GM21528 (cell line): ENCODE results near the gene SPATA3.

Experiments
- ATAC-seq: cut with Tn5 transposase; IDR thresholded peaks from one replicate; pipeline ENCODE4 v1.9.1; 2021; ENCODE audit warnings: mild to moderate bottlenecking, moderate library complexity; ENCODE audit not compliant: unreplicated experiment, low FRiP score

SPATA3 gene

GRCh38 chr2:230995821-230996220 lies at the start of gene SPATA3:
TSS of gene SPATA3 (plus strand) at chr2:230996121. CDS start at chr2:230996234, 113 bp downstream.
- ATAC-seq: no peak

- no peak for ATAC-seq
These were observed 49.3 kb upstream of the SPATA3 start for GRCh38 chr2:230946429-230947234.

GRCh38 chr2:230947235-230947576 lies 48.7 kb upstream of the SPATA3 start:
- ATAC-seq: no peak

GRCh38 chr2:230947908-230948365 lies 48.0 kb upstream of the SPATA3 start:
- ATAC-seq: peak; percentile 39

GRCh38 chr2:230949966-230950873 lies 45.7 kb upstream of the SPATA3 start:
- peak; percentile 54 for ATAC-seq

- no peak for ATAC-seq
These were observed 45.0 kb upstream of the SPATA3 start for GRCh38 chr2:230950874-230951339.

GRCh38 chr2:230951396-230951795 lies 44.5 kb upstream of the SPATA3 start:
- ATAC-seq: no peak

GRCh38 chr2:230952226-230952956 lies 43.5 kb upstream of the SPATA3 start:
- ATAC-seq: no peak

GRCh38 chr2:230953845-230954244 lies 42.1 kb upstream of the SPATA3 start:
- no peak for ATAC-seq

GRCh38 chr2:230954746-230955145 lies 41.2 kb upstream of the SPATA3 start:
- no peak for ATAC-seq

GRCh38 chr2:230955163-230955737 lies 40.7 kb upstream of the SPATA3 start:
- ATAC-seq: no peak

- ATAC-seq: peak; percentile 63
These were observed 38.8 kb upstream of the SPATA3 start for GRCh38 chr2:230956827-230957755.

- no peak for ATAC-seq
These were observed 38.0 kb upstream of the SPATA3 start for GRCh38 chr2:230957756-230958391.

GRCh38 chr2:230958820-230959756 lies 36.8 kb upstream of the SPATA3 start:
- no peak for ATAC-seq

GRCh38 chr2:230960026-230960425 lies 35.9 kb upstream of the SPATA3 start:
- ATAC-seq: no peak

GRCh38 chr2:230961091-230961491 lies 34.8 kb upstream of the SPATA3 start:
- ATAC-seq: no peak

GRCh38 chr2:230964136-230964730 lies 31.7 kb upstream of the SPATA3 start:
- ATAC-seq: no peak
